Muscle of back (tissue), 11 donors: ENCODE measurements around the gene PTDSS2. TPM values are rescaled to one million over a fixed set of nuclear protein-coding genes. Genes with fewer than 3 reads are reported as not detected.
"Not testable (repeated sequence)": the region's sequence is repeated elsewhere in the genome, so short reads cannot be mapped to it uniquely, and the experiment has no call there.

ENCODE experiments used
- DNase-seq, 3 donors: peaks; one replicate each; pipeline versions ENCODE4 v3.0.0 to v3.0.0-alpha.2; 2013
- polyA plus RNA-seq, 10 donors: library from polyadenylated mRNA; unstranded; fragments of 120-200 nt; gene quantifications; one replicate each; pipeline ENCODE4 v1.2.1, GENCODE V29; 2013; ENCODE audit not compliant: insufficient read length in 10 of 10

Gene PTDSS2
- polyA plus RNA-seq, 10 donors: 23.4 to 31.7 (median 28.1) TPM

GRCh38 chr11:431921-432320 is 18.2 kb upstream of the PTDSS2 start:
- DNase-seq: no peak

GRCh38 chr11:432501-433100 is 17.5 kb upstream of the PTDSS2 start:
- DNase-seq: no peak

GRCh38 chr11:433111-433510 is 17.0 kb upstream of the PTDSS2 start:
- no peak for DNase-seq

- no peak for DNase-seq
These were observed 16.4 kb upstream of the PTDSS2 start for GRCh38 chr11:433641-434040.

- no peak for DNase-seq
These were observed 15.6 kb upstream of the PTDSS2 start for GRCh38 chr11:434496-434895.

GRCh38 chr11:434999-435740 is 14.9 kb upstream of the PTDSS2 start:
- DNase-seq: not testable (repeated sequence)

- DNase-seq: no peak
These were observed 12.7 kb upstream of the PTDSS2 start for GRCh38 chr11:437228-437870.

GRCh38 chr11:438101-438844 is 11.8 kb upstream of the PTDSS2 start:
- DNase-seq: no peak

GRCh38 chr11:439315-440064 is 10.6 kb upstream of the PTDSS2 start:
- no peak for DNase-seq

- no peak for DNase-seq
These were observed 9.7 kb upstream of the PTDSS2 start for GRCh38 chr11:440065-441042.

GRCh38 chr11:441043-441417 is 9.0 kb upstream of the PTDSS2 start:
- DNase-seq: no peak

GRCh38 chr11:441418-442274 is 8.4 kb upstream of the PTDSS2 start, which contains the start of gene ANO9:
Gene ANO9, minus strand, starts transcription at chr11:442011. Its CDS starts 85 bp downstream, at chr11:441926.
- no peak for DNase-seq

GRCh38 chr11:442611-443081 is 7.4 kb upstream of the PTDSS2 start:
- DNase-seq: no peak

- DNase-seq: peak in 1 of 3 donors; percentile 41
These were observed 6.4 kb upstream of the PTDSS2 start for GRCh38 chr11:443542-444199.

- peak in 2 of 3 donors; percentile 47 to 62 for DNase-seq
These were observed 5.5 kb upstream of the PTDSS2 start for GRCh38 chr11:444396-445144.

- DNase-seq: no peak
These were observed 4.1 kb upstream of the PTDSS2 start for GRCh38 chr11:445765-446588.

- DNase-seq: peak in 1 of 3 donors; percentile 45
These were observed 3.2 kb upstream of the PTDSS2 start for GRCh38 chr11:446891-447290.
